GM19452 (cell line): ENCODE data around the gene DUSP8.
"Not testable (repeated sequence)": the region's sequence is repeated elsewhere in the genome, so short reads cannot be mapped to it uniquely, and the experiment has no call there.

Experiments used
- ATAC-seq: cut with Tn5 transposase; IDR thresholded peaks from one replicate; pipeline ENCODE4 v1.9.1; 2021; ENCODE audit not compliant: unreplicated experiment

The DUSP8 gene

GRCh38 chr11:1572197-1573076 is at the start of gene DUSP8:
Gene DUSP8 (minus strand): TSS chr11:1572271. CDS start chr11:1565826, 6,445 bp downstream.
- peak; percentile 53 for ATAC-seq

- no peak for ATAC-seq
Measured at GRCh38 chr11:1619449-1619848, 47.4 kb upstream of the DUSP8 start.

GRCh38 chr11:1618231-1618630 is 46.2 kb upstream of the DUSP8 start:
- no peak for ATAC-seq

GRCh38 chr11:1608363-1608762 is 36.3 kb upstream of the DUSP8 start, which contains the start of gene KRTAP5-3:
Gene KRTAP5-3 (minus strand): TSS chr11:1608463. CDS start chr11:1608385, 78 bp downstream.
- ATAC-seq, result no peak

- not testable (repeated sequence) for ATAC-seq
Measured at GRCh38 chr11:1607901-1608300, 35.8 kb upstream of the DUSP8 start.

GRCh38 chr11:1607156-1607845 is 35.2 kb upstream of the DUSP8 start:
- not testable (repeated sequence) for ATAC-seq

- ATAC-seq, result peak; percentile 91
Measured at GRCh38 chr11:1605923-1606322, 33.9 kb upstream of the DUSP8 start.

- ATAC-seq, result no peak
Measured at GRCh38 chr11:1604711-1605110, 32.6 kb upstream of the DUSP8 start.

- ATAC-seq, result no peak
Measured at GRCh38 chr11:1604181-1604580, 32.1 kb upstream of the DUSP8 start.

- no peak for ATAC-seq
Measured at GRCh38 chr11:1603629-1604028, 31.6 kb upstream of the DUSP8 start.

- ATAC-seq, result not testable (repeated sequence)
Measured at GRCh38 chr11:1601663-1602062, 29.6 kb upstream of the DUSP8 start.

GRCh38 chr11:1600626-1601025 is 28.6 kb upstream of the DUSP8 start:
- ATAC-seq, result no peak

GRCh38 chr11:1598816-1599215 is 26.7 kb upstream of the DUSP8 start:
- ATAC-seq, result no peak

GRCh38 chr11:1598406-1598805 is 26.3 kb upstream of the DUSP8 start:
- not testable (repeated sequence) for ATAC-seq

GRCh38 chr11:1597994-1598380 is 25.9 kb upstream of the DUSP8 start, which contains the start of gene KRTAP5-2:
Gene KRTAP5-2 (minus strand): TSS chr11:1598294. CDS start chr11:1598250, 44 bp downstream.
- ATAC-seq, result no peak

- ATAC-seq, result no peak
Measured at GRCh38 chr11:1597331-1597993, 25.4 kb upstream of the DUSP8 start.

GRCh38 chr11:1596576-1597121 is 24.6 kb upstream of the DUSP8 start:
- ATAC-seq, result not testable (repeated sequence)

GRCh38 chr11:1595994-1596575 is 24.0 kb upstream of the DUSP8 start:
- ATAC-seq, result not testable (repeated sequence)

GRCh38 chr11:1592628-1593027 is 20.6 kb upstream of the DUSP8 start:
- ATAC-seq, result no peak

GRCh38 chr11:1589996-1590395 is 17.9 kb upstream of the DUSP8 start:
- no peak for ATAC-seq
